Tibial nerve (tissue), 4 donors: ENCODE data around the gene TBCD. TPM values are rescaled to one million over a fixed set of nuclear protein-coding genes. Genes with fewer than 3 reads are reported as not detected.
A peak's percentile ranks its signal among the peaks of the same experiment; 100 is the strongest.
"Not testable (repeated sequence)": the region's sequence is repeated elsewhere in the genome, so short reads cannot be mapped to it uniquely, and the experiment has no call there.

Source experiments
- DNase-seq, 2 donors: peaks; one replicate each; pipeline ENCODE4 v3.0.0-alpha.2; 2019; ENCODE audit warnings: low spot score in 2 of 2
- H3K27ac ChIP-seq, 4 donors: fragments of 200-600 bp; sonication (generic) in 3 of 4; one replicate each; pipeline ENCODE4 v1.5.1; 2017 to 2019; ENCODE audit warnings: mild to moderate bottlenecking in 1 of 4
- H3K27me3 ChIP-seq, 2 donors: fragments of 200-600 bp; sonication (generic) in 1 of 2; one replicate each; pipeline versions ENCODE4 v1.5.1 to v1.6.0; 2017 to 2019
- H3K36me3 ChIP-seq, 3 donors: fragments of 200-600 bp; sonication (generic); one replicate each; pipeline ENCODE4 v1.5.1; 2018 to 2019
- H3K4me1 ChIP-seq, 4 donors: fragments of 200-600 bp; sonication (generic) in 3 of 4; one replicate each; pipeline ENCODE4 v1.5.1; 2017 to 2019
- H3K4me3 ChIP-seq, 4 donors: fragments of 200-600 bp; sonication (generic) in 3 of 4; one replicate each; pipeline ENCODE4 v1.5.1; 2017 to 2019; ENCODE audit warnings: mild to moderate bottlenecking in 1 of 4, moderate library complexity in 1 of 4
- H3K9me3 ChIP-seq, 4 donors: fragments of 200-600 bp; sonication (generic) in 3 of 4; one replicate each; pipeline ENCODE4 v1.5.1; 2017 to 2019
- CTCF ChIP-seq, 5 experiments: fragments of 200-600 bp in 3 of 5; fragments of 450-650 bp in 2 of 5; sonication (generic) in 3 of 5; IDR thresholded peaks; one replicate each; pipeline ENCODE4 v1.5.1; 2016 to 2019; ENCODE audit warnings: antibody characterized with exemption in 5 of 5, mild to moderate bottlenecking in 3 of 5, moderate library complexity in 2 of 5
- EP300 ChIP-seq, 2 donors: sonication (generic); formaldehyde crosslinking; IDR thresholded peaks; one replicate each; pipeline ENCODE4 v1.6.1; 2017; ENCODE audit warnings: antibody characterized with exemption in 2 of 2, mild to moderate bottlenecking in 1 of 2
- POLR2A ChIP-seq, 2 donors: fragments of 450-650 bp; IDR thresholded peaks; one replicate each; pipeline ENCODE4 v1.6.1; 2017; ENCODE audit warnings: antibody characterized with exemption in 2 of 2, mild to moderate bottlenecking in 2 of 2, moderate library complexity in 2 of 2
- WGBS, 2 donors: methylation state at CpG; one replicate each; pipeline ENCODE4 v1.1.5; 2018; 5-methylcytosine and 5-hydroxymethylcytosine counted together
- total RNA-seq, 4 donors: library from RNA; depleted of rRNA; stranded (reverse); fragments of >200 nt; gene quantifications; one replicate each; pipeline ENCODE4 v1.1.0, GENCODE V29; 2016

TBCD gene
- total RNA-seq, 4 donors from 2014 or later: 42.6 to 115 (median 87.9) TPM

DNA sequence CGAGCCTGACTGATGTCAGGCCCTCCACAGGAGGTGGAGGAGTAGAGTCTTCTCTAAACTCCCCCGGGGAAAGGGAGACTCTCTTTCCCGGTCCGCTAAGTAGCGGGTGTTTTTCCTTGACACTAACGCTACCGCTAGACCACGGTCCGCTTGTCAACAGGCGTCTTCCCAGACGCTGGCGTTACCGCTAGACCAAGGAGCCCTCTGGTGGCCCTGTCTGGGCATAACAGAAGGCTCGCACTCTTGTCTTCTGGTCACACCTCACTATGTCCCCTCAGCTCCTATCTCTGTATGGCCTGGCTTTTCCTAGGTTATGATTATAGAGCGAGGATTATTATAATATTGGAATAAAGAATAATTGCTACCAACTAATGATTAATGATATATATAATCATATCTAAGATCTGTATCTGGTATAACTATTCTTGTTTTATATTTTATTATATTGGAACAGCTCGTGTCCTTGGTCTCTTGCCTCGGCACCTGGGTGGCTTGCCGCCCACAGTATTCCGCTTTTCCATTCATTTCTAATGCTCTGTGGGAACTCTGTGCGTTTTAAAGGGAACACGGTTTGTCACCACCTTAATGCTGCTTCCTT is 26.0 kb downstream of the TBCD start:
- Histone ChIP-seq H3K4me1 (peaks cover 0 to 12% (median 2%) of the 10 kb centered on the region in 4 donors), H3K36me3 (peaks cover 0 to 36% (median 8%) of the 10 kb centered on the region in 3 donors)
- not testable (repeated sequence) for DNase-seq, H3K27ac ChIP-seq, H3K27me3 ChIP-seq, H3K4me3 ChIP-seq, H3K9me3 ChIP-seq
- WGBS, 2 donors: 66 to 79% methylated on average over 16 to 21 of the region's 21 CpGs
- TF ChIP-seq CTCF (IDR thresholded peaks at IDR 0.05): peak in 1 of 5 experiments; percentile 30

- WGBS, 2 donors: 93 to 96% methylated on average over 13 to 23 of the region's 23 CpGs
- H3K27ac ChIP-seq: no peak overlapping the region
- H3K4me1 ChIP-seq: peaks cover 0 to 11% (median 2%) of the 10 kb centered on the region in 4 donors
- no peak overlapping the region for H3K4me3 ChIP-seq
- H3K9me3 ChIP-seq: no peaks in the 10 kb centered on the region
- DNase-seq: no peak
- peaks cover 0 to 44% (median 9%) of the 10 kb centered on the region in 3 donors for H3K36me3 ChIP-seq
- no peaks in the 10 kb centered on the region for H3K27me3 ChIP-seq
- TF ChIP-seq EP300 (IDR thresholded peaks at IDR 0.05): no peak
- no peak for TF ChIP-seq POLR2A (IDR thresholded peaks at IDR 0.05)
- no peak for TF ChIP-seq CTCF (IDR thresholded peaks at IDR 0.05)
These were observed 27.7 kb downstream of the TBCD start for GRCh38 chr17:82779541-82779940.

DNA sequence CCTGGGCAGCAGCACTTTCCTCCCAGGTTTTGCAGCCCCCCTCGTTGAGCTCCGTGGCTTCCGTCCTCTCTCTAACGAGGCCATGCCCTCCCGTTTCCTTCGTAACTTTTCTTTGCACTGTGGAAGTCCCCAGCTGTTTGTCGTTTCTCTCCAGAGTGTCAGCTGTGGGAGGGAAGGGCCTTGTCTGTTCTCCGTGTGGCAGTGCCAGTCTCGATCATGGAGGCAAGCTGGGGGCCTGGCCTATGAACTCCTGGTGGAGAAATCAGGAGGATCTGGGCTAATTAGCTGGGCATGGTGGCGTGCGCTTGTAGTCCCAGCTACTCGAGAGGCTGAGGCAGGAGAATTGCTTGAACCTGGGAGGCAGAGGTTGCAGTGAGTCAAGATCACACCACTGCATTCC is 28.3 kb downstream of the TBCD start:
- Histone ChIP-seq H3K36me3 (peaks cover 0 to 48% (median 9%) of the 10 kb centered on the region in 3 donors), H3K27me3 (no peaks in the 10 kb centered on the region), H3K4me3 (no peak overlapping the region), H3K27ac (peak overlapping the region in 1 of 4 donors; percentile 29), H3K9me3 (no peaks in the 10 kb centered on the region), H3K4me1 (peaks cover 0 to 5% (median 2%) of the 10 kb centered on the region in 4 donors)
- 77 to 84% methylated on average over 12 of the region's 12 CpGs for WGBS, 2 donors
- DNase-seq: no peak
- TF ChIP-seq CTCF (IDR thresholded peaks at IDR 0.05) (no peak), POLR2A (IDR thresholded peaks at IDR 0.05) (no peak), EP300 (IDR thresholded peaks at IDR 0.05) (no peak)

- peak overlapping the region in 1 of 4 donors; percentile 32 for H3K27ac ChIP-seq
- H3K4me3 ChIP-seq: no peak overlapping the region
- H3K27me3 ChIP-seq: no peaks in the 10 kb centered on the region
- WGBS, 2 donors: 74 to 81% methylated on average over 24 to 27 of the region's 27 CpGs
- H3K4me1 ChIP-seq: peaks cover 0 to 5% (median 2%) of the 10 kb centered on the region in 4 donors
- TF ChIP-seq POLR2A (IDR thresholded peaks at IDR 0.05) (no peak), EP300 (IDR thresholded peaks at IDR 0.05) (no peak), CTCF (IDR thresholded peaks at IDR 0.05) (no peak)
- DNase-seq: no peak
- H3K36me3 ChIP-seq: peaks cover 0 to 50% (median 9%) of the 10 kb centered on the region in 3 donors
- no peaks in the 10 kb centered on the region for H3K9me3 ChIP-seq
These were observed 29.4 kb downstream of the TBCD start for GRCh38 chr17:82780971-82781893.

DNA sequence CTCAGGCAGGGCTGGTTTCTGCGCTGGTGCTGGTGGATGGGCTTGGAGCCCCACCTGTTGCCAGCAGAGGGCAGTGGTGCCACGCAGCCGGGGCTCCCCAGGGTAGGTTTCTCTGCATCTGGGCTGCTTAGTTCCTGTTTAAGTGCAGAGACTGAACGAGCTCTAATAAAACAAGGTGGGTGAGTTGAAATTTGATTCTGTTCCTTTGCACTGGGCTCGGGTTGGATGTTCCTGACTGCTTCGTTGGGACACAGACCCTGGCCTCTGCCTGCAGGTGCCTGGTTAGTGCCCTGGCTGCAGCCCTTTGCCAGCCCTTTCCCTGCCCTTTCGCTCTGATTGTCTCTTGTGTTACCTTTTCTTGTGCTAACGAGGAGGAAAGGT is 30.0 kb downstream of the TBCD start:
- TF ChIP-seq POLR2A (IDR thresholded peaks at IDR 0.05): no peak
- TF ChIP-seq CTCF (IDR thresholded peaks at IDR 0.05): peak; percentile 84 to 97 (median 95)
- TF ChIP-seq EP300 (IDR thresholded peaks at IDR 0.05): peak in 1 of 2 donors; percentile 37
- Histone ChIP-seq H3K36me3 (peaks cover 0 to 49% (median 9%) of the 10 kb centered on the region in 3 donors), H3K4me1 (peaks cover 0 to 5% (median 2%) of the 10 kb centered on the region in 4 donors), H3K9me3 (no peaks in the 10 kb centered on the region), H3K4me3 (no peak overlapping the region), H3K27me3 (no peaks in the 10 kb centered on the region), H3K27ac (peak overlapping the region in 1 of 4 donors; percentile 32)
- WGBS, 2 donors: 19 to 22% methylated on average over 8 of the region's 8 CpGs
- peak; percentile 68 to 79 for DNase-seq
